H9 (cell line): ENCODE results near the gene UCK1. TPM values are rescaled to one million over a fixed set of nuclear protein-coding genes. Genes with fewer than 3 reads are reported as not detected.

ENCODE experiments used
- DNase-seq: peaks from one replicate; pipeline ENCODE4 v3.0.0-alpha.2; 2017
- H2AFZ ChIP-seq: one replicate; pipeline ENCODE4 v1.6.1; 2013; ENCODE audit warnings: mild to moderate bottlenecking, low read length, control low read depth, moderate library complexity
- H2AK5ac ChIP-seq: 2 replicates; pipeline ENCODE4 v1.6.1; 2013; ENCODE audit warnings: low read length, control low read depth, mixed read lengths; ENCODE audit not compliant: insufficient read length
- H2BK120ac ChIP-seq: one replicate; pipeline ENCODE4 v1.6.1; 2013; ENCODE audit warnings: low read depth, mild to moderate bottlenecking, low read length, control low read depth, inconsistent platforms; ENCODE audit not compliant: poor library complexity, severe bottlenecking
- H2BK12ac ChIP-seq: 2 replicates; pipeline ENCODE4 v1.6.1; 2013; ENCODE audit warnings: low read length, control low read depth, mixed read lengths, low read depth; ENCODE audit not compliant: insufficient read length
- H2BK15ac ChIP-seq: 2 replicates; pipeline ENCODE4 v1.6.1; 2013; ENCODE audit warnings: low read depth, low read length, control low read depth
- H2BK20ac ChIP-seq: one replicate; pipeline ENCODE4 v1.6.1; 2013; ENCODE audit warnings: low read depth, mild to moderate bottlenecking, low read length, control low read depth, inconsistent platforms; ENCODE audit not compliant: poor library complexity, severe bottlenecking
- H2BK5ac ChIP-seq: 2 replicates; pipeline ENCODE4 v1.6.1; 2013; ENCODE audit warnings: low read length, control low read depth, mixed read lengths; ENCODE audit not compliant: insufficient read length
- H3K14ac ChIP-seq: 2 replicates; pipeline ENCODE4 v1.6.1; 2013; ENCODE audit warnings: low read length, control low read depth; ENCODE audit not compliant: insufficient read depth
- H3K18ac ChIP-seq: 2 replicates; pipeline ENCODE4 v1.6.1; 2013; ENCODE audit warnings: low read depth, mild to moderate bottlenecking, mixed read lengths, low read length, control low read depth; ENCODE audit not compliant: insufficient read length
- H3K23ac ChIP-seq: 2 replicates; pipeline ENCODE4 v1.6.1; 2013; ENCODE audit warnings: low read length, control low read depth, mixed read lengths, low read depth; ENCODE audit not compliant: insufficient read length
- H3K23me2 ChIP-seq: 2 replicates; pipeline ENCODE4 v1.6.1; 2013; ENCODE audit warnings: low read depth, mild to moderate bottlenecking, mixed read lengths, low read length, control low read depth; ENCODE audit not compliant: insufficient read length, poor library complexity, severe bottlenecking
- H3K27ac ChIP-seq: 2 replicates; pipeline ENCODE4 v1.5.1; 2013; ENCODE audit warnings: low read length, control low read depth, mixed read lengths, low read depth; ENCODE audit not compliant: insufficient read length
- H3K27me3 ChIP-seq: 2 replicates; pipeline ENCODE4 v1.6.1; 2013; ENCODE audit warnings: low read length, control low read depth, inconsistent platforms; ENCODE audit not compliant: insufficient read depth
- H3K4ac ChIP-seq: 2 replicates; pipeline ENCODE4 v1.6.1; 2013; ENCODE audit warnings: low read depth, mild to moderate bottlenecking, control low read depth, inconsistent platforms, low read length, moderate library complexity
- H3K4me1 ChIP-seq: 2 replicates; pipeline ENCODE4 v1.6.1; 2013; ENCODE audit warnings: low read length, control low read depth, inconsistent platforms; ENCODE audit not compliant: insufficient read depth
- H3K4me2 ChIP-seq: 2 replicates; pipeline ENCODE4 v1.6.1; 2013; ENCODE audit warnings: low read length, control low read depth, mixed read lengths; ENCODE audit not compliant: insufficient read length, insufficient read depth
- H3K56ac ChIP-seq: 2 replicates; pipeline ENCODE4 v1.6.1; 2013; ENCODE audit warnings: low read depth, mild to moderate bottlenecking, mixed read lengths, low read length, control low read depth; ENCODE audit not compliant: insufficient read length
- H3K79me1 ChIP-seq: 2 replicates; pipeline ENCODE4 v1.6.1; 2013; ENCODE audit warnings: low read depth, mild to moderate bottlenecking, moderate library complexity, low read length, control low read depth, inconsistent platforms; ENCODE audit not compliant: insufficient read depth, poor library complexity, severe bottlenecking
- H3K79me2 ChIP-seq: 2 replicates; pipeline ENCODE4 v1.6.1; 2013; ENCODE audit warnings: low read length, control low read depth, inconsistent platforms; ENCODE audit not compliant: insufficient read depth
- H3K9ac ChIP-seq: 2 replicates; pipeline ENCODE4 v1.6.1; 2013; ENCODE audit warnings: low read length, control low read depth, mixed read lengths; ENCODE audit not compliant: insufficient read length; ENCODE audit errors: extremely low read depth
- H3K9me3 ChIP-seq: one replicate; pipeline ENCODE4 v1.6.1; 2013; ENCODE audit warnings: low read depth, low read length, inconsistent platforms; ENCODE audit not compliant: control insufficient read depth
- H3T11ph ChIP-seq: one replicate; pipeline ENCODE4 v1.6.1; 2013; ENCODE audit warnings: mild to moderate bottlenecking, low read length, control low read depth, inconsistent platforms
- H4K20me1 ChIP-seq: one replicate; pipeline ENCODE4 v1.6.1; 2013; ENCODE audit not compliant: control insufficient read depth, insufficient read length, insufficient read depth
- H4K5ac ChIP-seq: 2 replicates; pipeline ENCODE4 v1.6.1; 2013; ENCODE audit warnings: low read depth, mild to moderate bottlenecking, mixed read lengths, low read length, control low read depth; ENCODE audit not compliant: insufficient read length
- H4K8ac ChIP-seq: replicated peaks from 2 replicates; pipeline ENCODE4 v1.6.1; 2013; ENCODE audit warnings: low read length, control low read depth, mixed read lengths, low read depth; ENCODE audit not compliant: insufficient read length
- H4K91ac ChIP-seq: 2 replicates; pipeline ENCODE4 v1.6.1; 2013; ENCODE audit warnings: low read depth, mild to moderate bottlenecking, moderate library complexity, mixed read lengths, low read length, control low read depth; ENCODE audit not compliant: insufficient read length
- H3K27ac Mint-ChIP-seq, 3 experiments: 2 replicates in 2 of 3; 3 replicates in 1 of 3; pipeline ENCODE4 v1.8.0; 2020 to 2021; ENCODE audit warnings: mixed read lengths in 3 of 3, mild to moderate bottlenecking in 1 of 3, moderate library complexity in 1 of 3
- H3K27me3 Mint-ChIP-seq: 2 replicates; pipeline ENCODE4 v1.8.0; 2021; ENCODE audit warnings: low read depth, mild to moderate bottlenecking, moderate library complexity, mixed read lengths
- H3K36me3 Mint-ChIP-seq, 3 experiments: 2 replicates in 2 of 3; 3 replicates in 1 of 3; pipeline ENCODE4 v1.8.0; 2020 to 2021; ENCODE audit warnings: low read depth in 3 of 3, mixed read lengths in 3 of 3; ENCODE audit not compliant: insufficient read depth in 1 of 3
- H3K4me1 Mint-ChIP-seq, 2 experiments: 2 replicates each; pipeline ENCODE4 v1.8.0; 2020; ENCODE audit warnings: mixed read lengths in 2 of 2
- H3K4me3 Mint-ChIP-seq, 2 experiments: 2 replicates in 1 of 2; 3 replicates in 1 of 2; pipeline ENCODE4 v1.8.0; 2020 to 2021; ENCODE audit warnings: mild to moderate bottlenecking in 2 of 2, mixed read lengths in 2 of 2, moderate library complexity in 1 of 2
- H3K9me3 Mint-ChIP-seq, 2 experiments: 2 replicates in 1 of 2; 3 replicates in 1 of 2; pipeline ENCODE4 v1.8.0; 2020; ENCODE audit warnings: mild to moderate bottlenecking in 2 of 2, mixed read lengths in 2 of 2, moderate library complexity in 1 of 2
- CTCF ChIP-seq: fragments of 200-600 bp; sonication (generic); conservative IDR thresholded peaks from 3 replicates; pipeline ENCODE4 v1.8.0; 2021; ENCODE audit warnings: antibody characterized with exemption, mild to moderate bottlenecking
- WGBS: extraction: QIAGEN DNeasy Blood & Tissue Kit; methylation state at CpG from one replicate; pipeline ENCODE4 v1.1.7; 2013; ENCODE audit warnings: missing lambda C conversion rate, low lambda C conversion rate, mixed read lengths; ENCODE audit not compliant: insufficient read length; ENCODE audit errors: extremely low coverage; 5-methylcytosine and 5-hydroxymethylcytosine counted together
- total RNA-seq: library from RNA; stranded (reverse); gene quantifications from 2 replicates; pipeline ENCODE4 v1.2.1, GENCODE V29; 2021

UCK1 gene
- total RNA-seq, 1 experiment from 2014 or later: 54.2 TPM

DNA sequence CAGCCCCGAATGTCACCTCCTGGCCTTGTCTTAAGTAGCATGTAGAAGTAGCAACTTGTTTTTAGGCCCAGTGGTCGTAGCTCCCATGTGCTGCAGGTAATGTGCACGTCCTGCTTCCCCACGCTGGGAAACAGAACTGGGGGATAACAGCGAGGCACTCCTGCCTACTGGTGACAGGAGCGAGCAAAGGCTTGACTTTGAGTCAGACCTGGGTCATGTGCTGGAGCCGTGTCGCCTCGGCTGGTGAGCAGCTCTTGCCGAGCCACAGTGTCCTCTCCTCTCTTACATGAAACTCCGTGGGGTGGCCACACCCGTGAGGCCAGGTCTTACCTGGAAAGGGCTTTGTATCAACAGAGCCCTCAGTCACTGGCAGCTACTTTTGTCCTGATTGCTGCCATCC lies 45.9 kb downstream of the UCK1 start:
- Histone ChIP-seq H3K56ac (no peak overlapping the region), H2BK5ac (no peak overlapping the region), H3K23ac (no peak overlapping the region), H3K4me2 (no peak overlapping the region), H3K27me3 (no peaks in the 10 kb centered on the region), H3K14ac (no peak overlapping the region), H3K4me1 (no peaks in the 10 kb centered on the region), H3K9ac (no peak overlapping the region), H2BK12ac (no peak overlapping the region), H2BK120ac (no peak overlapping the region), H4K5ac (no peak overlapping the region), H3K27ac (no peak overlapping the region), H3K4ac (no peak overlapping the region), H2AFZ (no peak overlapping the region), H3K18ac (no peak overlapping the region), H4K91ac (no peak overlapping the region), H3K79me2 (no peaks in the 10 kb centered on the region), H2BK15ac (no peak overlapping the region), H3K23me2 (no peaks in the 10 kb centered on the region), H2BK20ac (no peak overlapping the region), H3T11ph (no peak overlapping the region), H4K8ac (no peak overlapping the region), H4K20me1 (no peaks in the 10 kb centered on the region), H3K79me1 (no peaks in the 10 kb centered on the region), H2AK5ac (no peak overlapping the region), H3K9me3 (no peaks in the 10 kb centered on the region)
- peaks cover 87 to 100% (median 99%) of the 10 kb centered on the region in 3 experiments for H3K36me3 Mint-ChIP-seq
- H3K4me3 Mint-ChIP-seq: no peak overlapping the region
- TF ChIP-seq CTCF: no peak
- no CpG with 5 or more reads among the region's 12 CpGs for WGBS
- no peaks in the 10 kb centered on the region for H3K4me1 Mint-ChIP-seq
- no peaks in the 10 kb centered on the region for H3K27me3 Mint-ChIP-seq
- H3K9me3 Mint-ChIP-seq: no peaks in the 10 kb centered on the region
- no peak for DNase-seq
- H3K27ac Mint-ChIP-seq: peak overlapping the region in 2 of 3 experiments; percentile 44 to 74; a peak in 2 of 7 replicates
